GM23338 (cell line): Measurements from ENCODE around the gene METTL6. TPM values are rescaled to one million over a fixed set of nuclear protein-coding genes. Genes with fewer than 3 reads are reported as not detected.

ENCODE experiments used
- ATAC-seq: fragments of 200-7000 bp; cut with Tn5 transposase; 3 replicates; pipeline ENCODE4 v1.9.1; 2020
- DNase-seq: peaks from one replicate; pipeline ENCODE4 v3.0.0-alpha.2; 2015; ENCODE audit warnings: low spot score
- H2AFZ ChIP-seq: fragments of 200-600 bp; sonication (generic); 2 replicates; pipeline ENCODE4 v1.8.0; 2016; ENCODE audit warnings: antibody characterized with exemption, mild to moderate bottlenecking, moderate library complexity
- H3F3A ChIP-seq: fragments of 200-600 bp; sonication (generic); replicated peaks from 2 replicates; pipeline ENCODE4 v1.8.0; 2017; ENCODE audit warnings: antibody characterized with exemption, mixed run types, low read depth
- H3K27ac ChIP-seq: fragments of 200-600 bp; sonication (generic); 2 replicates; pipeline ENCODE4 v1.6.1; 2016; ENCODE audit warnings: low read depth
- H3K27me3 ChIP-seq: fragments of 200-600 bp; sonication (generic); 2 replicates; pipeline ENCODE4 v1.8.0; 2016; ENCODE audit warnings: mild to moderate bottlenecking, mixed run types, moderate library complexity; ENCODE audit not compliant: insufficient read depth
- H3K36me3 ChIP-seq: fragments of 200-600 bp; sonication (generic); 2 replicates; pipeline ENCODE4 v1.8.0; 2016; ENCODE audit warnings: mild to moderate bottlenecking; ENCODE audit not compliant: insufficient read depth
- H3K4me1 ChIP-seq: fragments of 200-600 bp; sonication (generic); 2 replicates; pipeline ENCODE4 v1.8.0; 2016; ENCODE audit warnings: mild to moderate bottlenecking, moderate library complexity; ENCODE audit not compliant: insufficient read depth
- H3K4me2 ChIP-seq: fragments of 200-600 bp; sonication (generic); 2 replicates; pipeline ENCODE4 v1.7.1; 2017; ENCODE audit warnings: mixed run types
- H3K4me3 ChIP-seq: fragments of 200-600 bp; sonication (generic); 2 replicates; pipeline ENCODE4 v1.6.1; 2016; ENCODE audit warnings: mixed run types
- H3K79me2 ChIP-seq: fragments of 200-600 bp; sonication (generic); replicated peaks from 2 replicates; pipeline ENCODE4 v1.8.0; 2017; ENCODE audit warnings: mild to moderate bottlenecking; ENCODE audit not compliant: insufficient read depth
- H3K9me2 ChIP-seq: fragments of 200-600 bp; sonication (generic); 2 replicates; pipeline ENCODE4 v1.8.0; 2017; ENCODE audit not compliant: insufficient read depth
- H4K20me1 ChIP-seq: fragments of 200-600 bp; sonication (generic); replicated peaks from 2 replicates; pipeline ENCODE4 v1.8.0; 2017; ENCODE audit warnings: mild to moderate bottlenecking; ENCODE audit not compliant: insufficient read depth
- H3K27ac Mint-ChIP-seq: 2 replicates; pipeline ENCODE4 v1.8.0; 2020; ENCODE audit warnings: inconsistent platforms, mild to moderate bottlenecking, moderate library complexity, mixed read lengths
- H3K27me3 Mint-ChIP-seq: 3 replicates; pipeline ENCODE4 v1.8.0; 2022; ENCODE audit warnings: low read depth, mild to moderate bottlenecking, moderate library complexity, mixed read lengths, inconsistent platforms; ENCODE audit not compliant: insufficient read depth, poor library complexity
- H3K36me3 Mint-ChIP-seq: 3 replicates; pipeline ENCODE4 v1.8.0; 2021; ENCODE audit warnings: low read depth, mild to moderate bottlenecking, inconsistent platforms, moderate library complexity, mixed read lengths
- H3K4me1 Mint-ChIP-seq: 3 replicates; pipeline ENCODE4 v1.8.0; 2020; ENCODE audit warnings: mild to moderate bottlenecking, inconsistent platforms, mixed read lengths
- H3K4me3 Mint-ChIP-seq: 3 replicates; pipeline ENCODE4 v1.8.0; 2021; ENCODE audit warnings: moderate library complexity, mild to moderate bottlenecking, inconsistent platforms, mixed read lengths
- H3K9me3 Mint-ChIP-seq: 3 replicates; pipeline ENCODE4 v1.8.0; 2020; ENCODE audit warnings: moderate library complexity, mild to moderate bottlenecking, inconsistent platforms, mixed read lengths
- CREB1 ChIP-seq: fragments of 250-450 bp; sonication (Bioruptor Pico); IDR thresholded peaks from 2 replicates; pipeline ENCODE4 v1.5.0; 2020; ENCODE audit warnings: low read depth, mild to moderate bottlenecking, moderate library complexity
- EZH2 ChIP-seq: fragments of 200-600 bp; sonication (generic); IDR thresholded peaks from one replicate; pipeline ENCODE4 v1.8.0; 2017; ENCODE audit warnings: antibody characterized with exemption, mild to moderate bottlenecking, low read depth; ENCODE audit not compliant: unreplicated experiment
- EZH2phosphoT487 ChIP-seq: fragments of 200-600 bp; sonication (generic); IDR thresholded peaks from one replicate; pipeline ENCODE4 v1.8.1; 2018; ENCODE audit warnings: antibody characterized with exemption; ENCODE audit not compliant: unreplicated experiment
- JUNB ChIP-seq: IDR thresholded peaks from one replicate; pipeline ENCODE4 v1.6.1; 2016; ENCODE audit warnings: antibody characterized with exemption; ENCODE audit not compliant: unreplicated experiment
- NANOG ChIP-seq: IDR thresholded peaks from 2 replicates; pipeline ENCODE4 v1.6.1; 2016; ENCODE audit warnings: antibody characterized with exemption, borderline replicate concordance
- POLR2AphosphoS5 ChIP-seq: IDR thresholded peaks from 2 replicates; pipeline ENCODE4 v1.6.1; 2016; ENCODE audit warnings: antibody characterized with exemption, low read depth
- ZNF114 ChIP-seq: fragments of 250-450 bp; sonication (Bioruptor Pico); IDR thresholded peaks from 2 replicates; pipeline ENCODE4 v1.5.0; 2020; ENCODE audit warnings: mild to moderate bottlenecking, moderate library complexity
- ZNF331 ChIP-seq: fragments of 250-450 bp; sonication (Bioruptor Pico); IDR thresholded peaks from 2 replicates; pipeline ENCODE4 v1.5.0; 2020; ENCODE audit warnings: low read depth, mild to moderate bottlenecking, moderate library complexity
- polyA plus RNA-seq: library from polyadenylated mRNA; unstranded; fragments of >200 nt; fragmentation: Nextera tagmentation; extraction: Ambion mirVana; gene quantifications from 2 replicates; pipeline ENCODE4 v1.2.1, GENCODE V29; 2016
- total RNA-seq: library from RNA; depleted of rRNA; stranded (reverse); fragments of >200 nt; shearing (Covaris generic); gene quantifications from 2 replicates; pipeline ENCODE4 v1.2.3, GENCODE V29; 2014
- TF ChIP-seq, protein P1 (sequence below): fragments of 250-450 bp; sonication (Bioruptor Pico); IDR thresholded peaks from 2 replicates; pipeline ENCODE4 v1.5.0; 2020; ENCODE audit warnings: mild to moderate bottlenecking, moderate library complexity
- TF ChIP-seq, protein P2 (sequence below), 2 experiments: fragments of 200-600 bp in 1 of 2; sonication (generic) in 1 of 2; conservative IDR thresholded peaks; 2 replicates each; pipeline versions ENCODE4 v1.5.1 to v1.6.1; 2016 to 2017; ENCODE audit warnings: antibody characterized with exemption in 2 of 2, low read depth in 2 of 2, mild to moderate bottlenecking in 2 of 2, moderate library complexity in 1 of 2
- TF ChIP-seq, protein P3 (sequence below): IDR thresholded peaks from 2 replicates; pipeline ENCODE4 v1.6.1; 2016; ENCODE audit warnings: antibody characterized with exemption

The METTL6 gene
- total and polyA plus RNA-seq, 2 experiments from 2014 or later, result 15.1 to 17.8 TPM

DNA sequence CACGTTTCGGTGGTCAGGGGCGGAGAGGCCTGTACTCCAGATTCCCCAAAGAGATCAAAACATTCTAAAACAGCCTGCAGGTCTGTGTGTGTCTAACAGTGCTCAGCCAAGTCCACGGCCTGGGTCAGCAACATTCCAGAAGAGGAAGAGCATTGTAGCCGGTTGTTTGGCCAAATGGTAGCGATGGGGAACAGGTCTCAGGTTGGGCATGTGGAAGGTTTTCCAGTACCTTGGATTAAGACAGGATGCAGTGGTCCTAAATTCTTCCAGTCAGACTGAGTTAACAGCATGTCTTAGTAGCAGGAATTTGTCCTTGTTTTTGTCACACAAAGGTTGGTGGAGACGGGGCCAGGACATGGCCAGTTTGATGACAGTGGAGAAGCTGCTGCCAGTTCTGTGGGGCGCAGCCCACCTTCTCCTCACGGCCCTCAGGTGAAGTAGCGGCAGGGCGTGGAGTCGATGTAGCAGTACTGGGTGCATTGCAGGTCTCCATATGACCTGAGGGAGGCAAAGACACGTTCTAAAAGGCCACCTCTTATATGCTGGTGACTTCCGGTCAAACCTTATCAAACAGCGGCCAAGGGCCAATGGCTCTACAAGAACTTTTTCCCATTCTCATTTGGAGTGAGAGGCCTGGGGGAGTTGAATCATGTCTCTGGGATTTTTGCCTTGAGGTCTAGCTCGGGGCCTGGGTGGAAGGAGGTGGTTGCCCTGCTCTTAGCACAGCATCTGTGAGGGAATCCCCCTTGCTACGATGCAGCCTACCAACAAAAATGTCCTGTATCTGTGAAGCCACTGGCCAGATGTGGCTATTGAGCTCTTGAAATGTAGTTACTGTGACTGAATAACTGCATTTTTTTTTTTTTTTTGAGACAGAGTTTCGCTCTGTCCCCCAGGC, 24.1 kb upstream of the METTL6 start:
- Histone ChIP-seq H3K4me1 (no peaks in the 10 kb centered on the region), H3K4me2 (no peak overlapping the region), H3K36me3 (no peaks in the 10 kb centered on the region), H3K79me2 (no peaks in the 10 kb centered on the region), H4K20me1 (no peaks in the 10 kb centered on the region), H2AFZ (no peak overlapping the region), H3K9me2 (no peaks in the 10 kb centered on the region), H3K4me3 (no peak overlapping the region), H3K27me3 (no peaks in the 10 kb centered on the region), H3F3A (no peaks in the 10 kb centered on the region), H3K27ac (no peak overlapping the region)
- TF ChIP-seq, protein P1, sequence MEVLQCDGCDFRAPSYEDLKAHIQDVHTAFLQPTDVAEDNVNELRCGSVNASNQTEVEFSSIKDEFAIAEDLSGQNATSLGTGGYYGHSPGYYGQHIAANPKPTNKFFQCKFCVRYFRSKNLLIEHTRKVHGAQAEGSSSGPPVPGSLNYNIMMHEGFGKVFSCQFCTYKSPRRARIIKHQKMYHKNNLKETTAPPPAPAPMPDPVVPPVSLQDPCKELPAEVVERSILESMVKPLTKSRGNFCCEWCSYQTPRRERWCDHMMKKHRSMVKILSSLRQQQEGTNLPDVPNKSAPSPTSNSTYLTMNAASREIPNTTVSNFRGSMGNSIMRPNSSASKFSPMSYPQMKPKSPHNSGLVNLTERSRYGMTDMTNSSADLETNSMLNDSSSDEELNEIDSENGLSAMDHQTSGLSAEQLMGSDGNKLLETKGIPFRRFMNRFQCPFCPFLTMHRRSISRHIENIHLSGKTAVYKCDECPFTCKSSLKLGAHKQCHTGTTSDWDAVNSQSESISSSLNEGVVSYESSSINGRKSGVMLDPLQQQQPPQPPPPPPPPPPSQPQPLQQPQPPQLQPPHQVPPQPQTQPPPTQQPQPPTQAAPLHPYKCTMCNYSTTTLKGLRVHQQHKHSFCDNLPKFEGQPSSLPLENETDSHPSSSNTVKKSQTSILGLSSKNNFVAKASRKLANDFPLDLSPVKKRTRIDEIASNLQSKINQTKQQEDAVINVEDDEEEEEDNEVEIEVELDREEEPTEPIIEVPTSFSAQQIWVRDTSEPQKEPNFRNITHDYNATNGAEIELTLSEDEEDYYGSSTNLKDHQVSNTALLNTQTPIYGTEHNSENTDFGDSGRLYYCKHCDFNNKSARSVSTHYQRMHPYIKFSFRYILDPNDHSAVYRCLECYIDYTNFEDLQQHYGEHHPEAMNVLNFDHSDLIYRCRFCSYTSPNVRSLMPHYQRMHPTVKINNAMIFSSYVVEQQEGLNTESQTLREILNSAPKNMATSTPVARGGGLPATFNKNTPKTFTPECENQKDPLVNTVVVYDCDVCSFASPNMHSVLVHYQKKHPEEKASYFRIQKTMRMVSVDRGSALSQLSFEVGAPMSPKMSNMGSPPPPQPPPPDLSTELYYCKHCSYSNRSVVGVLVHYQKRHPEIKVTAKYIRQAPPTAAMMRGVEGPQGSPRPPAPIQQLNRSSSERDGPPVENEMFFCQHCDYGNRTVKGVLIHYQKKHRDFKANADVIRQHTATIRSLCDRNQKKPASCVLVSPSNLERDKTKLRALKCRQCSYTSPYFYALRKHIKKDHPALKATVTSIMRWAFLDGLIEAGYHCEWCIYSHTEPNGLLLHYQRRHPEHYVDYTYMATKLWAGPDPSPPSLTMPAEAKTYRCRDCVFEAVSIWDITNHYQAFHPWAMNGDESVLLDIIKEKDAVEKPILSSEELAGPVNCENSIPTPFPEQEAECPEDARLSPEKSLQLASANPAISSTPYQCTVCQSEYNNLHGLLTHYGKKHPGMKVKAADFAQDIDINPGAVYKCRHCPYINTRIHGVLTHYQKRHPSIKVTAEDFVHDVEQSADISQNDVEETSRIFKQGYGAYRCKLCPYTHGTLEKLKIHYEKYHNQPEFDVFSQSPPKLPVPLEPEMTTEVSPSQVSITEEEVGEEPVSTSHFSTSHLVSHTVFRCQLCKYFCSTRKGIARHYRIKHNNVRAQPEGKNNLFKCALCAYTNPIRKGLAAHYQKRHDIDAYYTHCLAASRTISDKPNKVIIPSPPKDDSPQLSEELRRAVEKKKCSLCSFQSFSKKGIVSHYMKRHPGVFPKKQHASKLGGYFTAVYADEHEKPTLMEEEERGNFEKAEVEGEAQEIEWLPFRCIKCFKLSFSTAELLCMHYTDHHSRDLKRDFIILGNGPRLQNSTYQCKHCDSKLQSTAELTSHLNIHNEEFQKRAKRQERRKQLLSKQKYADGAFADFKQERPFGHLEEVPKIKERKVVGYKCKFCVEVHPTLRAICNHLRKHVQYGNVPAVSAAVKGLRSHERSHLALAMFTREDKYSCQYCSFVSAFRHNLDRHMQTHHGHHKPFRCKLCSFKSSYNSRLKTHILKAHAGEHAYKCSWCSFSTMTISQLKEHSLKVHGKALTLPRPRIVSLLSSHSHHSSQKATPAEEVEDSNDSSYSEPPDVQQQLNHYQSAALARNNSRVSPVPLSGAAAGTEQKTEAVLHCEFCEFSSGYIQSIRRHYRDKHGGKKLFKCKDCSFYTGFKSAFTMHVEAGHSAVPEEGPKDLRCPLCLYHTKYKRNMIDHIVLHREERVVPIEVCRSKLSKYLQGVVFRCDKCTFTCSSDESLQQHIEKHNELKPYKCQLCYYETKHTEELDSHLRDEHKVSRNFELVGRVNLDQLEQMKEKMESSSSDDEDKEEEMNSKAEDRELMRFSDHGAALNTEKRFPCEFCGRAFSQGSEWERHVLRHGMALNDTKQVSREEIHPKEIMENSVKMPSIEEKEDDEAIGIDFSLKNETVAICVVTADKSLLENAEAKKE (CRISPR knock-in tag), result no peak
- no peak for TF ChIP-seq EZH2phosphoT487
- no peak for TF ChIP-seq POLR2AphosphoS5
- no peak for TF ChIP-seq EZH2
- TF ChIP-seq, protein P2, sequence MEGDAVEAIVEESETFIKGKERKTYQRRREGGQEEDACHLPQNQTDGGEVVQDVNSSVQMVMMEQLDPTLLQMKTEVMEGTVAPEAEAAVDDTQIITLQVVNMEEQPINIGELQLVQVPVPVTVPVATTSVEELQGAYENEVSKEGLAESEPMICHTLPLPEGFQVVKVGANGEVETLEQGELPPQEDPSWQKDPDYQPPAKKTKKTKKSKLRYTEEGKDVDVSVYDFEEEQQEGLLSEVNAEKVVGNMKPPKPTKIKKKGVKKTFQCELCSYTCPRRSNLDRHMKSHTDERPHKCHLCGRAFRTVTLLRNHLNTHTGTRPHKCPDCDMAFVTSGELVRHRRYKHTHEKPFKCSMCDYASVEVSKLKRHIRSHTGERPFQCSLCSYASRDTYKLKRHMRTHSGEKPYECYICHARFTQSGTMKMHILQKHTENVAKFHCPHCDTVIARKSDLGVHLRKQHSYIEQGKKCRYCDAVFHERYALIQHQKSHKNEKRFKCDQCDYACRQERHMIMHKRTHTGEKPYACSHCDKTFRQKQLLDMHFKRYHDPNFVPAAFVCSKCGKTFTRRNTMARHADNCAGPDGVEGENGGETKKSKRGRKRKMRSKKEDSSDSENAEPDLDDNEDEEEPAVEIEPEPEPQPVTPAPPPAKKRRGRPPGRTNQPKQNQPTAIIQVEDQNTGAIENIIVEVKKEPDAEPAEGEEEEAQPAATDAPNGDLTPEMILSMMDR (conservative IDR thresholded peaks at IDR 0.05; ENCODE audit: low read depth in 2 of 2), result no peak
- TF ChIP-seq ZNF331 (CRISPR knock-in tag), result no peak
- TF ChIP-seq, protein P3, sequence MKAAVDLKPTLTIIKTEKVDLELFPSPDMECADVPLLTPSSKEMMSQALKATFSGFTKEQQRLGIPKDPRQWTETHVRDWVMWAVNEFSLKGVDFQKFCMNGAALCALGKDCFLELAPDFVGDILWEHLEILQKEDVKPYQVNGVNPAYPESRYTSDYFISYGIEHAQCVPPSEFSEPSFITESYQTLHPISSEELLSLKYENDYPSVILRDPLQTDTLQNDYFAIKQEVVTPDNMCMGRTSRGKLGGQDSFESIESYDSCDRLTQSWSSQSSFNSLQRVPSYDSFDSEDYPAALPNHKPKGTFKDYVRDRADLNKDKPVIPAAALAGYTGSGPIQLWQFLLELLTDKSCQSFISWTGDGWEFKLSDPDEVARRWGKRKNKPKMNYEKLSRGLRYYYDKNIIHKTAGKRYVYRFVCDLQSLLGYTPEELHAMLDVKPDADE, result no peak
- TF ChIP-seq ZNF114, result no peak
- no peak for TF ChIP-seq NANOG
- TF ChIP-seq CREB1 (CRISPR knock-in tag), result no peak
- no peak for TF ChIP-seq JUNB
- Mint-ChIP-seq H3K4me1 (no peaks in the 10 kb centered on the region), H3K4me3 (no peak overlapping the region), H3K27me3 (peaks cover 2% of the 10 kb centered on the region), H3K9me3 (no peaks in the 10 kb centered on the region), H3K36me3 (no peaks in the 10 kb centered on the region; the same call in 2 of the 3 replicates), H3K27ac (no peak overlapping the region; the same call in 1 of the 2 replicates)
- DNase-seq (no peak), ATAC-seq (no peak)
